ENCODE results near the gene GPR137B.

GPR137B gene

GRCh38 chr1:236130372-236130771 lies 12.0 kb upstream of the GPR137B start:
- TF ChIP-seq CTCF (IDR thresholded peaks at IDR 0.05; ENCODE audit: extremely low read depth, missing control alignments) = no peak
- no peak for DNase-seq (ENCODE audit: low spot score)

- TF ChIP-seq CTCF (IDR thresholded peaks at IDR 0.05; ENCODE audit: extremely low read depth, missing control alignments) = no peak
- no peak for DNase-seq (ENCODE audit: low spot score)
These were observed 10.4 kb upstream of the GPR137B start for GRCh38 chr1:236131916-236132315.

- DNase-seq (ENCODE audit: low spot score) = no peak
- TF ChIP-seq CTCF (IDR thresholded peaks at IDR 0.05; ENCODE audit: extremely low read depth, missing control alignments) = no peak
These were observed 9.8 kb upstream of the GPR137B start for GRCh38 chr1:236132420-236133046.

- DNase-seq (ENCODE audit: low spot score) = no peak
- TF ChIP-seq CTCF (IDR thresholded peaks at IDR 0.05; ENCODE audit: extremely low read depth, missing control alignments) = no peak
These were observed 9.0 kb upstream of the GPR137B start for GRCh38 chr1:236133339-236133738.

GRCh38 chr1:236133802-236134201 lies 8.5 kb upstream of the GPR137B start:
- no peak for DNase-seq (ENCODE audit: low spot score)
- TF ChIP-seq CTCF (IDR thresholded peaks at IDR 0.05; ENCODE audit: extremely low read depth, missing control alignments) = no peak

GRCh38 chr1:236137285-236137852 lies 5.0 kb upstream of the GPR137B start:
- no peak for TF ChIP-seq CTCF (IDR thresholded peaks at IDR 0.05; ENCODE audit: extremely low read depth, missing control alignments)
- DNase-seq (ENCODE audit: low spot score) = no peak

GRCh38 chr1:236139495-236139894 lies 2.8 kb upstream of the GPR137B start:
- no peak for DNase-seq (ENCODE audit: low spot score)
- no peak for TF ChIP-seq CTCF (IDR thresholded peaks at IDR 0.05; ENCODE audit: extremely low read depth, missing control alignments)
